Neural cell (in vitro differentiated cells): ENCODE measurements around the gene PGBD2.

ENCODE experiments used
- CTCF ChIP-seq: fragments of 450-650 bp; IDR thresholded peaks from 2 replicates; pipeline ENCODE4 v1.5.1; 2014; ENCODE audit warnings: antibody characterized with exemption, mild to moderate bottlenecking, moderate library complexity; ENCODE audit not compliant: poor library complexity, severe bottlenecking
- EP300 ChIP-seq: fragments of 450-650 bp; conservative IDR thresholded peaks from 2 replicates; pipeline ENCODE4 v1.6.1; 2014; ENCODE audit warnings: antibody characterized with exemption, mild to moderate bottlenecking, moderate library complexity; ENCODE audit not compliant: poor library complexity, severe bottlenecking
- EZH2 ChIP-seq: fragments of 200-600, 300-800 bp; shearing (Covaris generic), sonication (generic); IDR thresholded peaks from 2 replicates; pipeline ENCODE4 v1.6.1; 2014; ENCODE audit warnings: antibody characterized with exemption, low read length, borderline replicate concordance, mild to moderate bottlenecking; ENCODE audit not compliant: insufficient read depth, poor library complexity, severe bottlenecking
- MXI1 ChIP-seq: fragments of 450-650 bp; conservative IDR thresholded peaks from 2 replicates; pipeline ENCODE4 v1.6.1; 2014; ENCODE audit warnings: antibody characterized with exemption, mild to moderate bottlenecking; ENCODE audit not compliant: poor library complexity, severe bottlenecking
- POLR2AphosphoS5 ChIP-seq: IDR thresholded peaks from 2 replicates; pipeline ENCODE4 v1.6.1; 2012
- RAD21 ChIP-seq: fragments of 450-650 bp; conservative IDR thresholded peaks from 2 replicates; pipeline ENCODE4 v1.6.1; 2014; ENCODE audit warnings: antibody characterized with exemption, mild to moderate bottlenecking, moderate library complexity
- REST ChIP-seq: IDR thresholded peaks from 2 replicates; pipeline ENCODE4 v1.6.1; 2012; ENCODE audit warnings: borderline replicate concordance
- TAF1 ChIP-seq: IDR thresholded peaks from 2 replicates; pipeline ENCODE4 v1.6.1; 2012; ENCODE audit warnings: low read depth

DNA sequence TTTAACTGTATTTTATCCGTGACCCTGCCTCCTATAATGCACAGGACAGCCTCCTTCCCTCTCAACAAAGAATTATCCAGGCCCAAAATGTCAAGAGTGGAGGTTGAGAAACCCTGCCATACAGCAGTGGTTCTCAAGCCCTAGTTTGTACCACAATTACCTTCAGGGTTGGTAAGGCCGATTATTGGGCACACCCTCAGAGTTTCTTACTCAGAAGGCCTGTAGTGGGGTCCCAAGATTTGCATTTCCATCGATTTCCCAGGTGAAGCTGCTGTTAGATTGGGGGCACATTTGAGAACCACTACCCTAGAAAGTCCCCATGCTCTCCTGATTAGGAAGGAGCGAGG is 400 bp upstream of the PGBD2 start:
- TF ChIP-seq EZH2 (no peak), POLR2AphosphoS5 (no peak), RAD21 (no peak), EP300 (no peak), CTCF (no peak), REST (no peak), TAF1 (no peak), MXI1 (no peak)
